ENCODE data around the gene KCNJ6.

DNA sequence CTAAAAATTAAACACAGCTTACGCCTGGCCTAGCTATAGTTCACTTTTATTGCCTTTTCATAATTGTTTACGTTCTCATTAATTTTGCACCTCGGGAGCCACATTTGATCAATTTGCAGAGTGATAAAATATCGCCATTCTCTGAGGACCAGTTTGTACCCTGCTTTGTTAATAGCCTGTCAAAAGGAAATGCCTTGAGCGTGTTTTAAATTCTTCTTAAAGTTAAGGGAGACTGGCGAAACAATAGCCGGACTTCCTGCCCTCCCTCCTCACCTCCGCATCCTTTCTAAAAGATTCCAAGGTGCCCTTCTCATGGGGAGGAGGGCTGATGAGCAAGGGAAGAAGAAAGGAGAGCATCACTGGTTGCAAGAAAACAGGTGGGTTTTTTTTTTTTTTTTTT lies 271.6 kb downstream of the KCNJ6 start:
- TF ChIP-seq CTCF (IDR thresholded peaks at IDR 0.05) = no peak
- TF ChIP-seq POLR2A (IDR thresholded peaks at IDR 0.05) = no peak
- no peak for TF ChIP-seq POLR2AphosphoS5 (IDR thresholded peaks at IDR 0.05)
- TF ChIP-seq EP300 (IDR thresholded peaks at IDR 0.05) = no peak
